HEK293 (cell line): Measurements from ENCODE around the gene PGBD5.

Experiments used
- CTCF ChIA-PET: fragments of 350-600 bp; formaldehyde crosslinking; extraction: SDS; loops from one replicate; lab custom pipeline; 2021; ENCODE audit warnings: antibody characterized with exemption; lab: Yijun Ruan, JAX
- POLR2A ChIA-PET: fragments of 300-600 bp; formaldehyde crosslinking; extraction: SDS; loops from one replicate; lab custom pipeline; 2020; ENCODE audit warnings: antibody characterized with exemption, inconsistent platforms; lab: Yijun Ruan, JAX
- H3K27ac ChIP-seq: fragments of 200-500 bp; sonication (Bioruptor generic); 2 replicates; pipeline ENCODE4 v1.5.1; 2014; ENCODE audit warnings: low read depth, low read length, control low read depth, inconsistent platforms; ENCODE audit errors: extremely low read depth
- H3K36me3 ChIP-seq, 2 experiments: fragments of 200-500 bp in 1 of 2; sonication (Bioruptor generic) in 1 of 2; 1 replicate in 1 of 2; 2 replicates in 1 of 2; pipeline ENCODE4 v1.5.1; 2014 to 2017; ENCODE audit warnings: inconsistent platforms in 2 of 2, low read length in 2 of 2; ENCODE audit not compliant: control insufficient read depth in 2 of 2, insufficient read depth in 1 of 2
- H3K4me1 ChIP-seq: fragments of 200-500 bp; sonication (Bioruptor generic); 2 replicates; pipeline ENCODE4 v1.5.1; 2014; ENCODE audit warnings: mild to moderate bottlenecking, low read length, inconsistent platforms; ENCODE audit not compliant: control insufficient read depth, insufficient read depth
- H3K4me3 ChIP-seq: 2 replicates; pipeline ENCODE4 v1.5.1; 2011; ENCODE audit warnings: low read depth, mild to moderate bottlenecking, control low read depth, low read length, moderate library complexity
- H3K9me3 ChIP-seq: fragments of 200-500 bp; sonication (Bioruptor generic); 2 replicates; pipeline ENCODE4 v1.5.1; 2014; ENCODE audit warnings: low read depth, low read length, inconsistent platforms; ENCODE audit not compliant: control insufficient read depth, insufficient read depth
- OVOL3 ChIP-seq: fragments of 450-650 bp; formaldehyde crosslinking; IDR thresholded peaks from 2 replicates; pipeline ENCODE4 v1.5.1; 2016; ENCODE audit warnings: missing biosample characterization, missing genetic modification characterization
- PRDM10 ChIP-seq: fragments of 450-650 bp; formaldehyde crosslinking; IDR thresholded peaks from 2 replicates; pipeline ENCODE4 v1.5.1; 2016; ENCODE audit warnings: missing biosample characterization, missing genetic modification characterization
- ZBTB21 ChIP-seq: fragments of 450-650 bp; formaldehyde crosslinking; IDR thresholded peaks from 2 replicates; pipeline ENCODE4 v1.5.1; 2017; ENCODE audit warnings: missing biosample characterization, missing genetic modification characterization
- ZBTB7A ChIP-seq: fragments of 450-650 bp; formaldehyde crosslinking; IDR thresholded peaks from 2 replicates; pipeline ENCODE4 v1.5.1; 2016; ENCODE audit warnings: low read depth, missing biosample characterization, missing genetic modification characterization
- ZFHX2 ChIP-seq: fragments of 450-650 bp; formaldehyde crosslinking; conservative IDR thresholded peaks from 2 replicates; pipeline ENCODE4 v1.5.1; 2016; ENCODE audit warnings: missing biosample characterization, missing genetic modification characterization
- ZIC2 ChIP-seq: fragments of 450-650 bp; formaldehyde crosslinking; IDR thresholded peaks from 2 replicates; pipeline ENCODE4 v1.5.1; 2016; ENCODE audit warnings: missing biosample characterization, missing genetic modification characterization
- ZNF112 ChIP-seq: fragments of 450-650 bp; formaldehyde crosslinking; IDR thresholded peaks from 2 replicates; pipeline ENCODE4 v1.5.0; 2017; ENCODE audit warnings: missing biosample characterization, missing genetic modification characterization
- ZNF121 ChIP-seq: fragments of 450-650 bp; formaldehyde crosslinking; IDR thresholded peaks from 2 replicates; pipeline ENCODE4 v1.5.1; 2016; ENCODE audit warnings: missing biosample characterization, missing genetic modification characterization
- ZNF140 ChIP-seq: fragments of 450-650 bp; formaldehyde crosslinking; IDR thresholded peaks from 2 replicates; pipeline ENCODE4 v1.5.1; 2016; ENCODE audit warnings: missing biosample characterization, missing genetic modification characterization
- ZNF155 ChIP-seq: fragments of 450-650 bp; formaldehyde crosslinking; IDR thresholded peaks from 2 replicates; pipeline ENCODE4 v1.5.1; 2016; ENCODE audit warnings: missing biosample characterization, missing genetic modification characterization
- ZNF157 ChIP-seq: fragments of 450-650 bp; formaldehyde crosslinking; IDR thresholded peaks from 2 replicates; pipeline ENCODE4 v1.5.1; 2016; ENCODE audit warnings: missing biosample characterization, missing genetic modification characterization
- ZNF16 ChIP-seq: fragments of 450-650 bp; formaldehyde crosslinking; IDR thresholded peaks from 2 replicates; pipeline ENCODE4 v1.5.1; 2016; ENCODE audit warnings: low read depth, missing biosample characterization, missing genetic modification characterization
- ZNF18 ChIP-seq: fragments of 450-650 bp; formaldehyde crosslinking; IDR thresholded peaks from 2 replicates; pipeline ENCODE4 v1.5.1; 2016; ENCODE audit warnings: missing biosample characterization, missing genetic modification characterization
- ZNF239 ChIP-seq: fragments of 450-650 bp; formaldehyde crosslinking; IDR thresholded peaks from 2 replicates; pipeline ENCODE4 v1.5.1; 2016; ENCODE audit warnings: missing biosample characterization, missing genetic modification characterization
- ZNF248 ChIP-seq: fragments of 450-650 bp; formaldehyde crosslinking; IDR thresholded peaks from 2 replicates; pipeline ENCODE4 v1.5.1; 2017; ENCODE audit warnings: missing biosample characterization, missing genetic modification characterization
- ZNF350 ChIP-seq: fragments of 450-650 bp; formaldehyde crosslinking; IDR thresholded peaks from 2 replicates; pipeline ENCODE4 v1.5.0; 2017; ENCODE audit warnings: missing biosample characterization, mild to moderate bottlenecking, missing genetic modification characterization
- ZNF362 ChIP-seq: fragments of 450-650 bp; formaldehyde crosslinking; IDR thresholded peaks from 2 replicates; pipeline ENCODE4 v1.5.1; 2016; ENCODE audit warnings: missing biosample characterization, missing genetic modification characterization
- ZNF707 ChIP-seq: fragments of 450-650 bp; formaldehyde crosslinking; IDR thresholded peaks from 2 replicates; pipeline ENCODE4 v1.5.1; 2016; ENCODE audit warnings: missing biosample characterization, missing genetic modification characterization
- ZNF785 ChIP-seq: fragments of 450-650 bp; formaldehyde crosslinking; IDR thresholded peaks from 2 replicates; pipeline ENCODE4 v1.5.1; 2016; ENCODE audit warnings: missing biosample characterization, missing genetic modification characterization
- ZSCAN30 ChIP-seq: fragments of 450-650 bp; IDR thresholded peaks from 2 replicates; pipeline ENCODE4 v1.5.1; 2018; ENCODE audit warnings: missing biosample characterization, mild to moderate bottlenecking, missing genetic modification characterization, moderate library complexity
- TF ChIP-seq, protein P1 (sequence below): fragments of 450-650 bp; formaldehyde crosslinking; IDR thresholded peaks from 2 replicates; pipeline ENCODE4 v1.5.1; 2016; ENCODE audit warnings: missing biosample characterization, missing genetic modification characterization
- TF ChIP-seq, protein P2 (sequence below): fragments of 450-650 bp; formaldehyde crosslinking; IDR thresholded peaks from 2 replicates; pipeline ENCODE4 v1.5.1; 2016; ENCODE audit warnings: missing biosample characterization, missing genetic modification characterization
- TF ChIP-seq, protein P3 (sequence below): fragments of 450-650 bp; formaldehyde crosslinking; IDR thresholded peaks from 2 replicates; pipeline ENCODE4 v1.5.1; 2016; ENCODE audit warnings: missing biosample characterization, missing genetic modification characterization, borderline replicate concordance

The PGBD5 gene

GRCh38 chr1:230399321-230400006, 26.7 kb downstream of the PGBD5 start:
- CTCF ChIA-PET = interaction anchor here (0.7 kb wide), 1 partner anchor 21 kb away, joined by 4 read pairs; no protein-coding TSS in a partner anchor
- H3K36me3 ChIP-seq = no peaks in the 10 kb centered on the region
- TF ChIP-seq ZNF155 (tag by site-specific recombination) = no peak
- no peak for TF ChIP-seq ZNF18 (tag by site-specific recombination)
- no peak for TF ChIP-seq ZNF239 (tag by site-specific recombination)
- no peak for TF ChIP-seq ZNF248 (tag by site-specific recombination)
- TF ChIP-seq ZIC2 (tag by site-specific recombination) = 0 out of 2 replicates have a peak, but pooled peaks have one; percentile 42
- H3K27ac ChIP-seq = no peak overlapping the region
- POLR2A ChIA-PET = no interaction called here
- H3K4me1 ChIP-seq = no peaks in the 10 kb centered on the region
- H3K4me3 ChIP-seq = no peak overlapping the region
- no peaks in the 10 kb centered on the region for H3K9me3 ChIP-seq

DNA sequence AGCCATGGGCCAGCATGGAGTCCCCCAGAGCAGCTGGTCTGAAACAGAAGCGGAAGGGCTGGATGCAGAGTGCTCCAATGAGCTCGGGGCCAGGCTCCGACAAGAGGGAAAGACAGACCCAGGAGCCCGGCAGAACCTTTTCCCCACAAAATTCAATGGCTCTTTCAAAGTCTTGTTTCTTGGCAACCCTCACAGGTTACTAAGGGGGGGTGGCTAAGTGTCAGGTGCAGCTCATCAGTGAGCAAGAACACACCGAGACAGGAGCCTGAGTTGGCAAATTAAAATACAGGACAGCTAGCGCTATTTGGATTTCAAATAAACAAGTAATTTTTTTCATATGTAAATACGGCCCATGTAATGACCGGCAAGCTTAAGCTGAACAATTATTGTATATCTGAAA, 27.3 kb downstream of the PGBD5 start:
- CTCF ChIA-PET = interaction anchor here (0.7 kb wide), 1 partner anchor 21 kb away, joined by 4 read pairs; no protein-coding TSS in a partner anchor

More for the DNA sequence above, 27.3 kb downstream of the PGBD5 start:
- Histone ChIP-seq H3K4me1 (no peaks in the 10 kb centered on the region), H3K27ac (no peak overlapping the region), H3K4me3 (no peak overlapping the region), H3K36me3 (no peaks in the 10 kb centered on the region), H3K9me3 (no peaks in the 10 kb centered on the region)
- POLR2A ChIA-PET = no interaction called here
- TF ChIP-seq, protein P1, sequence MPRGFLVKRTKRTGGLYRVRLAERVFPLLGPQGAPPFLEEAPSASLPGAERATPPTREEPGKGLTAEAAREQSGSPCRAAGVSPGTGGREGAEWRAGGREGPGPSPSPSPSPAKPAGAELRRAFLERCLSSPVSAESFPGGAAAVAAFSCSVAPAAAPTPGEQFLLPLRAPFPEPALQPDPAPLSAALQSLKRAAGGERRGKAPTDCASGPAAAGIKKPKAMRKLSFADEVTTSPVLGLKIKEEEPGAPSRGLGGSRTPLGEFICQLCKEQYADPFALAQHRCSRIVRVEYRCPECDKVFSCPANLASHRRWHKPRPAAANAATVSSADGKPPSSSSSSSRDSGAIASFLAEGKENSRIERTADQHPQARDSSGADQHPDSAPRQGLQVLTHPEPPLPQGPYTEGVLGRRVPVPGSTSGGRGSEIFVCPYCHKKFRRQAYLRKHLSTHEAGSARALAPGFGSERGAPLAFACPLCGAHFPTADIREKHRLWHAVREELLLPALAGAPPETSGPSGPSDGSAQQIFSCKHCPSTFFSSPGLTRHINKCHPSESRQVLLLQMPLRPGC = no peak
- TF ChIP-seq ZFHX2 (tag by site-specific recombination) = no peak
- TF ChIP-seq ZBTB21 (tag by site-specific recombination) = no peak
- no peak for TF ChIP-seq PRDM10
- TF ChIP-seq ZSCAN30 (tag by site-specific recombination) = no peak
- TF ChIP-seq ZNF248 (tag by site-specific recombination) = no peak
- no peak for TF ChIP-seq ZBTB7A (tag by site-specific recombination)
- TF ChIP-seq ZNF112 (tag by site-specific recombination) = no peak
- TF ChIP-seq OVOL3 (tag by site-specific recombination) = no peak
- no peak for TF ChIP-seq ZNF140 (tag by site-specific recombination)
- no peak for TF ChIP-seq ZNF350 (tag by site-specific recombination)
- no peak for TF ChIP-seq ZNF785 (tag by site-specific recombination)
- TF ChIP-seq, protein P2, sequence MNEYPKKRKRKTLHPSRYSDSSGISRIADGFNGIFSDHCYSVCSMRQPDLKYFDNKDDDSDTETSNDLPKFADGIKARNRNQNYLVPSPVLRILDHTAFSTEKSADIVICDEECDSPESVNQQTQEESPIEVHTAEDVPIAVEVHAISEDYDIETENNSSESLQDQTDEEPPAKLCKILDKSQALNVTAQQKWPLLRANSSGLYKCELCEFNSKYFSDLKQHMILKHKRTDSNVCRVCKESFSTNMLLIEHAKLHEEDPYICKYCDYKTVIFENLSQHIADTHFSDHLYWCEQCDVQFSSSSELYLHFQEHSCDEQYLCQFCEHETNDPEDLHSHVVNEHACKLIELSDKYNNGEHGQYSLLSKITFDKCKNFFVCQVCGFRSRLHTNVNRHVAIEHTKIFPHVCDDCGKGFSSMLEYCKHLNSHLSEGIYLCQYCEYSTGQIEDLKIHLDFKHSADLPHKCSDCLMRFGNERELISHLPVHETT (tag by site-specific recombination) = no peak
- TF ChIP-seq ZNF16 = no peak
- TF ChIP-seq, protein P3, sequence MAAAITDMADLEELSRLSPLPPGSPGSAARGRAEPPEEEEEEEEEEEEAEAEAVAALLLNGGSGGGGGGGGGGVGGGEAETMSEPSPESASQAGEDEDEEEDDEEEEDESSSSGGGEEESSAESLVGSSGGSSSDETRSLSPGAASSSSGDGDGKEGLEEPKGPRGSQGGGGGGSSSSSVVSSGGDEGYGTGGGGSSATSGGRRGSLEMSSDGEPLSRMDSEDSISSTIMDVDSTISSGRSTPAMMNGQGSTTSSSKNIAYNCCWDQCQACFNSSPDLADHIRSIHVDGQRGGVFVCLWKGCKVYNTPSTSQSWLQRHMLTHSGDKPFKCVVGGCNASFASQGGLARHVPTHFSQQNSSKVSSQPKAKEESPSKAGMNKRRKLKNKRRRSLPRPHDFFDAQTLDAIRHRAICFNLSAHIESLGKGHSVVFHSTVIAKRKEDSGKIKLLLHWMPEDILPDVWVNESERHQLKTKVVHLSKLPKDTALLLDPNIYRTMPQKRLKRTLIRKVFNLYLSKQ = no peak
- no peak for TF ChIP-seq ZNF362
- no peak for TF ChIP-seq ZNF121 (tag by site-specific recombination)
- no peak for TF ChIP-seq ZNF707 (tag by site-specific recombination)
- TF ChIP-seq ZNF157 = no peak
